GM21381 (cell line): Measurements from ENCODE around the gene PARD6B.
A peak's percentile ranks its signal among the peaks of the same experiment; 100 is the strongest.
"Not testable (repeated sequence)": the region's sequence is repeated elsewhere in the genome, so short reads cannot be mapped to it uniquely, and the experiment has no call there.

ENCODE experiments used
- ATAC-seq: cut with Tn5 transposase; IDR thresholded peaks from one replicate; pipeline ENCODE4 v1.9.1; 2021; ENCODE audit warnings: mild to moderate bottlenecking, moderate library complexity; ENCODE audit not compliant: unreplicated experiment

PARD6B gene, protein sequence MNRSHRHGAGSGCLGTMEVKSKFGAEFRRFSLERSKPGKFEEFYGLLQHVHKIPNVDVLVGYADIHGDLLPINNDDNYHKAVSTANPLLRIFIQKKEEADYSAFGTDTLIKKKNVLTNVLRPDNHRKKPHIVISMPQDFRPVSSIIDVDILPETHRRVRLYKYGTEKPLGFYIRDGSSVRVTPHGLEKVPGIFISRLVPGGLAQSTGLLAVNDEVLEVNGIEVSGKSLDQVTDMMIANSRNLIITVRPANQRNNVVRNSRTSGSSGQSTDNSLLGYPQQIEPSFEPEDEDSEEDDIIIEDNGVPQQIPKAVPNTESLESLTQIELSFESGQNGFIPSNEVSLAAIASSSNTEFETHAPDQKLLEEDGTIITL

GRCh38 chr20:50731055-50731929, at the start of gene PARD6B:
Gene PARD6B, plus strand, starts transcription at chr20:50731580. Its CDS starts 207 bp downstream, at chr20:50731787.
- ATAC-seq = peak; percentile 86

DNA sequence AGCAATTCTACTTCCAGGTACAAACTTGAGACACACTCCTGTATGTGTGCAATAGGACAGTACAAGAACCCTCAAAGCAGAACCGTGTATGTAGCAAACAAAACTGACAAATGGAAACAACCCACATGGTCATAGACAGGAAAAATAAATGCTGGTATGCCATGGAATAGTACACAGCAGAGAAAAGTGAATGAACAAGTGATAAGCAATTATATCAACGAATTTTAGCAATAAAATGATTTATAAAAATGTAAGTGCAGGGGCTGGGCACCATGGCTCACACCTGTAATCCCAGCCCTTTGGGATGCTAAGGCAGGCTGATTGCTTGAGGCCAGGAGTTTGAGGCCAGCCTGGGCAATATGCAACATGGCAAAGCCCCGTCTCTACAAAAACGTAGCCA, 49.3 kb upstream of the PARD6B start:
- no peak for ATAC-seq

DNA sequence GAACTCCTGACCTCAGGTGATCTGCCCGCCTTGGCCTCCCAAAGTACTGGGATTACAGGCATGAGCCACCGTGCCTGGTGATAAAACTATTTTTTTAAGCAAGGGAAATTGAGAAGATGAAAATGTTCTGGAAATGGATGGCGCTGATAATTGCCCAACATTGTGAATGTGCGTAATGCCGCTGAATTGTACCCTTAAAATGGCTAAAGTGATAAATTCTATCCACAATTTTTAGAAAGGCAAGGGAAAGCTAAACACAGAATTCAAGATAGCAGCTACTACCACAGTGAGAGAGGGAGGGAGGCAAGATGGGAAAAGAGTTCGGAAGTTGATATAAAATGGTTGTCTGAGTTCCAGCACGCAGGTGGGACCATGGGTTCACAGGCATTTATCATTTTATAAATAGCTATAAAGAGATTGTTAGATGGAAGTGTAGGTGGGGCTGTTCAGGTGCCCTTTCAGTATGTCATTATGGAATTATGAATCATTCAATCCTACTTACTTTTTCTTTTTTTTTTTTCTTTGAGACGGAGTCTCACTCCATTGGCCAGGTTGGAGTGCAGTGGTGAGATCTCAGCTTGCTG, 48.3 kb upstream of the PARD6B start:
- ATAC-seq = no peak

DNA sequence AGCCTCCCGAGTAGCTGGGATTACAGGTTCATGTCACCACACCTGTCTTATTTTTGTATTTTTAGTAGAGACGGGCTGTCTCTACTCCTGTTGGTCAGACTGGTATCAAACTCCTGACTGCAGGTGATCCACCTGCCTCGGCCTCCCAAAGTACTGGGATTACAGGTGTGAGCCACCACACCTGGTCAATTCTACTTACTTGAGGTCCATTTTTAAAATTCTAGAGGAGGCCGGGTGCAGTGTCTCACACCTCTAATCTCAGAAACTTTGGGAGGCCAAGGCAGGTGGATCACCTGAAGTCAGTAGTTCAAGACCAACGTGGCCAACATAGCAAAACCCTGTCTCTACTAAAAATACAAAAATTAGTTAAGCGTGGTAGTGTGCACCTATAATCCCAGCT, 47.8 kb upstream of the PARD6B start:
- ATAC-seq = no peak

- no peak for ATAC-seq
Measured at GRCh38 chr20:50686821-50687220, 44.6 kb upstream of the PARD6B start.

- no peak for ATAC-seq
Measured at GRCh38 chr20:50688256-50688975, 43.0 kb upstream of the PARD6B start.

- no peak for ATAC-seq
Measured at GRCh38 chr20:50689864-50690649, 41.3 kb upstream of the PARD6B start.

DNA sequence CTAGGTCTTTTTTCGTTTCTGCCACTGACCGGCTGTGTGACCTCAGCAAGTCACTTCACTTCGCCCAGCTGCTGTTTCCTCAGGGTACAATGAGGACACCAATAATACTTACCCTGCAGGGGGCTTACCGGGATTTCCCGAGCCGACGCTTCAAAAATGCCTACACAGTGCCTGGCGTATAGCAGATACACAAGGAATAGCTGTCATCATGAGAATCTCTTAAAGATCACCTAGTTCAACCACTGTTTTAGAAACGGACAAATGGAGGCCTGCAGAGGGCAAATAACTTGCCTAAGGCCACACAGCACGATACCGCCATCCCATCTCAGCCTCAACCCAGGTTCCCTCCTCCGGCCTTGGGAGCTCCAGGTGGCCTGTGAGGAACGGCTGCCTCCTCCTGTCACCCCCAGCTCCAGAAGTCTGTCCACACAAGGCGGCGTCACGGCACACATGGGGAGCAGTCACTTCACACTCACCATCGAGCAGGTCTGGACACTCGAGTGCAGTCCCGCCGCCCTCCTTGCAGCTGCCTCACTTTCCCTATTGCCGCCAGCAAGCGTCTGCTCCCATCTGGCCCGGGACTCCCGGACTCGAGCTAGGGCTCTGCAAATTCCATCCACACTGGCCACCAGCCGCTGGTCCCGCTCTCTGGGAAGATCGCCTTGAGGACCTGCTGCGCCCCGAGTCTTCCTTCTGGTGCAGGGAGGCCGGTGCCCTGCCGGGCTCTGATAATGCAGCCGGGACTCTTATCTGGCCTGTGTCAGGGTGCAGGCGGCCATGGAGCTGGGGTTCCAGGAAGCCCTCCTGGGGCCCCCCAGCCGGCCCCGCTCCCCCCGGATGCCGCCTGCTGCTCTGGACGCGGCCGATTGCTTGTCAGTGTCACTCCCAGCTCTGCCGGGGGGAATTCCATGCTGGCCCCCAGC, 40.5 kb upstream of the PARD6B start, which contains the start of gene RIPOR3:
Gene RIPOR3 (minus strand): TSS at position 893 of the 923 bp plus-strand sequence. CDS start 414 bp downstream, at position 479.
- no peak for ATAC-seq

DNA sequence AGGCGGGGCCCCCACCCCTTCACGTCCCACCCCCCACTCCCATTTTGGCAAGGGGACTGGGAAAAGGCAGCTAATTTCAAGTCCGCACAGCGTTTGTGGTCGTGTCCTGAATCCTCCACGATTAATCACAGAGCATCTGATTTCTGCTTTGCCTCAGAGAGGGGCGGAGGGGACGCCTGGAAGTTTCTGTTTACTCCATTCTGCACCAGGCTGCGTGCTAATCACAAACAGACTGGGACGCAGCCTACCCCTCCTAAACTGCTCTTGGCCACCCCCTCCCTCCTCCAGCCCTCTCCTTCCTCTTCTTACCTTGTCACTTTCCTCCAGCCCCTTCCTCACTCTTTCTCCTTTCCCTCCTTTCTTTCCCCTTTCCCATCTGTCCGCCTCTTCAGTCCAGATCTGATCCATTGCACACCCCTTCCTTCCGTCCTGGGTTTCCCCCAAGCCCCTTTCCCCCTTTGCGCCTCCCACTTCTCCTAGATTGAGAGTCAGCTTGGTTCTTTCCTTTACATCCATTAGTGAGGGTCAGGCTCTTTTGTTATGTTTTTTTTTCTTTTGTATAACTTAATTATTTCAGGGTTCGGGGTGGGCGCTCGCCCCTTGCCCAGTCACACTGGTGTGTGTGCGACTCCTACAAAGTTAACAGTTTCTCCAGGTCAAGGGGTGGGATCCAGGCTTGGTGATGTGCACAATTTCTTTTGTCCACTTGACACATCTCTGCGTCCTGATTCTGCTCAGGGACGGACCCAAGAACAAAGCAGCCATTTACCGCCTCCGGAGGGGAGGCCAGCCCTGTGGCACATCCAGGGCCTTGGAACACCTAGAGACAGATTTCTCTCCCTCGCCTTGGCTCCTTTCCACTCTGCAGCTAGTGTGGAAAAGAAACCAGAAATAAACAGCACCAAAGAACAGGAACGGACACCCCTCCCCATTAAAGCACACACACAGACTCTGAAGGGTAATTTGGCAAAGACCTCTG, 39.5 kb upstream of the PARD6B start:
- no peak for ATAC-seq

DNA sequence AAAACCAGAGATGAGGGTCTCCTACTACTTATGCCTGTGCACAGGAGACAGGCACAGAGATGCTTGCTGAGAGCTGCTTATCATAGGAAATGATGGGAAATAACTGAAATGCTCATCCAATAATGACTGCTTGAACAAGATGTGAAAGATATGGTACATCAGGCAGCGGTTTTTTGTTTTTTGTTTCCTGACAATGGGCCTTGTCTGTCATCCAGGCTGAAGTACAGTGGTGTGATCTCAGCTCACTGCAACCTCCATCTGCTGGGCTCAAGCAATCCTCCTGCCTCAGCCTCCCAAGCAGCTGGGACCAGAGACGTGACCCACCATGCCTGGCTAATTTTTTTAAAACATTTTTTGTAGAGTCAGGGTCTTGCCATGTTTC, 38.8 kb upstream of the PARD6B start:
- ATAC-seq = no peak

GRCh38 chr20:50693001-50693400, 38.4 kb upstream of the PARD6B start:
- ATAC-seq = no peak

- ATAC-seq = no peak
Measured at GRCh38 chr20:50694379-50695134, 36.8 kb upstream of the PARD6B start.

- no peak for ATAC-seq
Measured at GRCh38 chr20:50695135-50695872, 36.1 kb upstream of the PARD6B start.

DNA sequence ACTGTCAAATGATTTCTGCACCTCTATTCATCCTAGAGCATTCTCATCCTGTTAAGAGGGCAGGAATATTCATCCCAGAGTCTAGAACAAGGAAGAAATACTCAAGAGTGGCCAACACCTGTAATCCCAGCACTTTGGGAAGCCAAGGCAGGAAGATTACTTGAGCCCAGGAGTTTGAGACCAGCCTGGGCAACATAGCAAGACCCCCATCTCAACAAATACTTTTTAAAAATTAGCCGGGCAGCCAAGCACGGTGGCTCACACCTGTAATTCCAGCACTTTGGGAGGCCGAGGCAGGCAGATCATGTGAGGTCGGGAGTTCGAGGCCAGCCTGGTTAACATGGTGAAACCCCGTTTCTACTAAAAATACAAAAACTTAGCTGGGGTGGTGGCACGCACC, 33.1 kb upstream of the PARD6B start:
- ATAC-seq = not testable (repeated sequence)

GRCh38 chr20:50699688-50700087, 31.7 kb upstream of the PARD6B start:
- ATAC-seq = no peak
